GM18508 (cell line): ENCODE results near the gene CCDC116.
A peak's percentile ranks its signal among the peaks of the same experiment; 100 is the strongest.

Experiments used
- ATAC-seq: cut with Tn5 transposase; IDR thresholded peaks from one replicate; pipeline ENCODE4 v1.9.1; 2021; ENCODE audit warnings: moderate number of reproducible peaks; ENCODE audit not compliant: insufficient read depth, unreplicated experiment

CCDC116 gene

GRCh38 chr22:21650280-21650679, 17.7 kb downstream of the CCDC116 start:
- ATAC-seq: no peak

GRCh38 chr22:21650823-21651520, 18.4 kb downstream of the CCDC116 start:
- no peak for ATAC-seq

DNA sequence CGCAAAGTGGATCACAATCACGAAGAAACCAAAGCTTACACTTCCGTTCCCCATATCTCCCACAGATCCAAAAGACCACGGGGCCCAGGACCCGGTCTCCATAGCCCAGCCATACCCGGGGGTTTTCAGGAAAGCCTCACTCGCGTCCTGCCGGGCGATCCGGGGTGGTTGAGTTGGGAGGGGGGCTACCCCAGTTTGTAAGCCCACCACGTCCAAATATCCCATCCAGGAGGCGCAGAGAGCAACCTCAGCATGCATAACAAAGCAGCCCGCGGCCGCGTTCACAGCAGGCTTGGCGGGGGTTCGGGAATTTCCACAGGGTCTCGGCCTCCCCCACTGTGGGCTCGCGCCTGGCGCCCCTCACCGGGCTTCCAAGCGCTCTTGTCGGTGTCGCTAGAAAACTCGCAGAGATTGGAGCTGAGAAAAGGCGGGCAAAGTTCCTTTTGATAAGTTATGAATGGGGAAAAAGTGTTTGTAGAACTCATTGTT, 19.0 kb downstream of the CCDC116 start:
- ATAC-seq: no peak

DNA sequence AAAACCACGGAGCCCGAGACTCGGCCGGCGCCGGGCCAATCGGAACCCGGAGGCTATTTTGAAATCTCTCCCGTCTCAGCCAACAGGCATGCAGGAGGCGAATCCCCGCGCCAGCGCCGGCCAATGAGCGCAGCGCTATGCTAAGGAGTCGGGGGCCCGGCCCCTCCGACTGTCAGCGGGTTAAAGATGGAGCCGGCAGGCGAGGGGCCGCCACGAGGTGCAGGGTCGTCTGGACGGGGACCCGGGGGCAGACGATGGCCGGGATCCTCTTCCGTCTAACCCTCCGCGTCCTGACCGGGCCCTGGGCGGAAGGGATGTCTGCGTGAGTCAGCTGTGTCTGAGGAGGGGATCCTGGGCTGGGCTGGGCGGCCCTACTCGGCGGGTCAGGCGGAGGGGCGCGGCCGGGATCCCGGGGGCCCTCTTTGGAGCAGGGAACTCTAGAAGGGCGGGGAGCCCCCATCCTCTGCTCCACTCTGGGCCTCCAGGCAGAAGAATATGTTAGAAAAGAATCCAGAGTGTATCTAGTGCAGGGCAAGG, 19.5 kb downstream of the CCDC116 start:
- peak; percentile 64 for ATAC-seq

GRCh38 chr22:21652547-21653545, 20.3 kb downstream of the CCDC116 start:
- ATAC-seq: no peak

GRCh38 chr22:21657020-21657359, 24.4 kb downstream of the CCDC116 start:
- no peak for ATAC-seq

GRCh38 chr22:21657360-21658032, 24.9 kb downstream of the CCDC116 start:
- no peak for ATAC-seq

DNA sequence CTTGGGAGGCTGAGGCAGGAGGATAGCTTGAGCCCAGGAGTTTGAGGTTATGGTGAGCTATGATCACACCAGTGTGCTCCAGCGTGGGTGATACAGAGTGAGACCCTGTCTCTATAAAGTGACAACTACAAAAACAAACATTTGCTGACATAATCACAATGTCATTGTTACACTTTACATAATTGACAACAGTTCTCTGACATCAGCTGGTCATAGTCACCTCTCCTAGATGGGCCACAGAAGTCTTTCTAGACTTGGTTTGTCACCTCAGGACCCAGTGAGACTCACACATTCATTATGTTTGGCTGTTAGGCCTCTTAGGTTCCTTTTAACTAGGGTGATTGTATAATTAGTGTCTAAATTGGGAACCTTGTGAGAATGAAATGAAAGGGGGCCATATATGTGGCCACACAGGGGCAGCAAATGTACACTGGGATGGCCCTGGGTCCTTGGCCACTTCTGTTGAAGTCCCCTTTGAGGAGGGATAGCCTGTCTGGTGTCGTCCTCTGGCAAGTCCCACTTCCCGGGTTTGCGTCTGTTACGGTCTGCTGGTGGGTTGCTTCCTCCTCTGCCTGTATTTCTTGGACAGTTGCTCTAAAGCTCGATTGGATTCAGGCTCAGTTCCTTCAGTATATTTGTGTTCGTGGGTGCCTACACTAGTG, 27.4 kb downstream of the CCDC116 start:
- ATAC-seq: no peak

DNA sequence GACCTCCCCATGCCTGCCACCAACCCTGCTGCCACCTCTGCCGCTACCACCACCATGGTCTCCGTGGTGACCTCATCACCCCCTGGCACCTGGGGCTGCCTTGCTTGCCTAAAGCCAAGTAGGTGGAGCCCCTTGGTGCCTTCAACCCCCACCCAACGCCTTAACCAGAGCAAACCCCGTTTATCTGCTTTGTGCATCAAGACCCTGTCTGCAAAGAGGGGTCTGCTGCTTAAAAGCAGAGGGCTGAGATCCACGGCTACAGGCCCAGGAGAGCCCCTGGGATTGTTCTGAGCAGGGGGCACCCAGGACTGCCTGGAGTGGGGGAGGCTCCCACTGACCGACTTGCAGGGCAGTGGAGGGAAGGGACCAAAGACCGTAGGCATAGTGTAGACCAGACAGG, 28.3 kb downstream of the CCDC116 start:
- no peak for ATAC-seq

DNA sequence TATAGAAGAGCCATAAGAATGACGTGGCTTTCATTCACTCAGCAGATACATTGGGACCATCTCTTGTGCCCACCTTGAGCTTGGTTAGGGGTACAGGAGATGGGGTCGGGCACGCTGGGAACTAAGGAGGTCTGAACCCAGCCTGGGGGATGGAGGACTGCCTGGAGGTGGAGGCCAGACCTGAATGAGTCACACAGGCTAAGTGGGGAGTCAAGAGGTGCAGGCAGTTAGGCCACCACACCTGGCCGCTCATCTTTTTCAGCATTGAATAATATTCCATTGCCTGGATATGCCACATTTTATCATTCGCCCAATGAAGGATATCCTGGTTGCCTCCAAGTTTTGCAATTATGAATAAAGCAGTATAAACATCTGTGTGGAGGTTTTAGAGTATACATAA, 29.4 kb downstream of the CCDC116 start:
- ATAC-seq: no peak

- ATAC-seq: no peak
These were observed 31.2 kb downstream of the CCDC116 start for GRCh38 chr22:21663738-21664137.

DNA sequence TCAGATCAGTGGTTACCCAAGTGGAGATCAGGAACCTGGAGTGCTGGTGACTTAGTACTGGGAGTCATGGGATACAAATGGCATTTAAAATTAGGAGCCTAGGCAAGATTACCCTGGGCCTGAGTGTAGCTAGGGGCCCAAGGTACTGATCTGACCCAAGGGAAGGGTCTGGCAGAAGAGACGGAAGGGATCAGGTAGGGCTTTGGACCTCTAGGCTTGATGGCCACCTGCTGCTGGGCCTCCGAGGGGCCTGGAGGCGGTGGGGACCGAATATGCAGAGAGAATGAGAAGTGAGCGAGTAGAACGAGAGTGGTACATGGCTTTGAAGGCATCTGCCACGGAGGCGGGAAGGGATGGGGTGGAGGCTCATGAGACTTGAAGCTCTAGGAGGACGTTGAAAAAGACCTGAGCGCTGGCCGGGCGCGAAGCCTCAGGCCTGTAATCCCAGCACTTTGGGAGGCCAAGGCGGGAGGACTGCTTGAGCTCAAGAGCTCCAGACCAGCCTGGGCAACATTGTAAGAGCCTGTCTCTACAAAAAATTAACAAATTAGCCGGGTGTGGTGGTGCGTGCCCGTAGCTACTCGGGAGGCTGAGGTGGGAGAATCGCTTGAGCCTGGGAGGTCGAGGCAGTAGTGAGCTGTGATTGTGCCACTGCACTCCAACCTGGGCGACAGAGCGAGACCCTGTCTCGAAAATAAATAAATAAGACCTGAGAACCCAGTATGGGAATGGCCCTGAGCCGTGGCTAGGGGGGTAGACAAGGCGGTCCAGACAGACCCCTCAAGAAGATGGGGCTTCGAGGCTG, 32.7 kb downstream of the CCDC116 start:
- ATAC-seq: no peak

DNA sequence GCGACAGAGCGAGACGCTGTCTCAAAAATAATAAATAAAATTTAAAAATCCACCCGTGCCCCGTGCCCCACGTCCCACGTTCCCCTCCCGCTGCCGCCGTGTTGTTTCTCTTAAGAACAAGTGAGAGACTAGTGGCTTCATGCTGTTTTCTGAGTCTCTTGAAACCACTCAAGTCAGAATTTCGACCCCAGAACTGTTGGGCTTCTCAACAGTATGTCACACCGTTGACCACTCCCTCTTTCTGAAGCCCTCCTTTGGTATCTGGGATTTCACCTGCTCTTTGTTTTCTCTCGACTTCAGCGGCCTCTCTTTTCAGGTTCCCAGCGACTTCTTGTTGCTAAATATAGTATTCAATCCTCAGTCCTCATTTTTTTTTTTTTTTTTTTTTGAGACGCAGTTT, 34.2 kb downstream of the CCDC116 start:
- ATAC-seq: no peak

- no peak for ATAC-seq
These were observed 36.5 kb downstream of the CCDC116 start for GRCh38 chr22:21669026-21669425.

DNA sequence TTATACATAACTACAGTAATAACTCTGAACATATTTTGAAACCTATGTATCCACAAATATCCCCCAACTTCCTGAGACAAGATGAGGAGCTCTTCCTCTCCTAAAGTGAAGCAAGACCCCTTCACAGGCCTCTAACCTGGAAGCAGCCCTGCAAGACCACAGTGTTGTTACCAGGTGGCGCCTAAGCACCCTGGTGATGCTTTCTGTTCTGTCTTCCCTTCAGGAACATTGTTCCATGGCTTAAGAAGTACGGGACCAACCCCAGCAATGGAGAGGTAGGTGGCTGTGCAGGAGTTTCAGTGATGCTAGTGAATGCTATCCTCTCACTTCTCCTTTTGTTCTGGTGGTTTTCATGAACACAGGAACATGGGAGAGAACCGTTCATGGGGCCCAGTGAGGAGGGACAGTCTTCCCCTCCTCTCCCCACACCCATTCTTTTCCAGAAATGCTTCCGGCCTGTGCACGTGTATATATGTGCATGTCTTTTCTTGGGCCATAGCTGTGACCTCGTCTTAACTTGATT, 39.6 kb downstream of the CCDC116 start:
- no peak for ATAC-seq

DNA sequence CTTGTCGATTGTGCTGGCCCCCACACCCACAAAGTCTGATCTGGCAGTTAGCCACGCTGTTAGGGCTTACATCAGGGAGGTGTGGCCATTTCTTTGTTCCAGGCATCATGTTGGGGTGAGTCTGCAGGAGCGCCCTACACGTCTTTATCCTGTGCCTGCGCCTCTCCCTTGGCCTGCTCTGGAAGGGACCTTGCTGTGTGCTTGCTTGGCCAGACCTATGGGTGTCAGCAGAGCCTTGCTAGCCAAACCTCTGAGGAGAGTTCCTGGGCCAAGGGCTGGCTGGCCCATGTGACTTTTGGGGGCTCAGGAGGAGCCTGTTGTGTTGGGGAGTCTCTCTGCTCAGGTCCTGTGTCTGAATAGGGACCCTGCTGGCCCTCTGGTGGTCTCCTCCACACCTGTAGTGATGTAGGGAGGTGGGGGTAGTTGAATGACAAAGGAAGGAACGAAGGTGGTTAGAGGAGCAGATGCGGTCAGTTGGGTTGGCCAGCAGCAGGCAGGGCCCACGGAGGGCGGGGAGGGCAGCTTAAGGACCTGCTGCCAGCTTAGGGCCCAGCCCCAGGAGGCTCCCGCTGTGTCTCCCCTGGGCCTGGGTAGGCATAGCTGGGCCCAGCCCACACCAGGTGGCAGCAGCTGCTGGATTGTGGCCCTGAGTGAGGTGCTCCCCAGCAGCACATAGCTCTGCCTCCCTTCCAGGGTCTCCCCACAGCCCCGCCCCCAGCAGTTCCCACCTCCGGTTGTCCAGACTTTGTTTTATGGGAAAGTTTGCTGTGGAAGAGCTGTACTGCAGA, 41.2 kb downstream of the CCDC116 start:
- ATAC-seq: no peak

- ATAC-seq: no peak
These were observed 42.2 kb downstream of the CCDC116 start for GRCh38 chr22:21674638-21675245.
